HG02981 (cell line): ENCODE measurements around the gene RTEL1.

Experiments used
- ATAC-seq: cut with Tn5 transposase; IDR thresholded peaks from one replicate; pipeline ENCODE4 v1.9.1; 2021; ENCODE audit warnings: mild to moderate bottlenecking, moderate library complexity; ENCODE audit not compliant: unreplicated experiment

Gene RTEL1

GRCh38 chr20:63698739-63699465 lies 40.8 kb downstream of the RTEL1 start:
- ATAC-seq: no peak

- no peak for ATAC-seq
These were observed 41.5 kb downstream of the RTEL1 start for GRCh38 chr20:63699466-63700198.

GRCh38 chr20:63700199-63701050 lies 42.3 kb downstream of the RTEL1 start:
- ATAC-seq: no peak

GRCh38 chr20:63701051-63701328 lies 42.9 kb downstream of the RTEL1 start:
- no peak for ATAC-seq

GRCh38 chr20:63701329-63702035 lies 43.4 kb downstream of the RTEL1 start:
- ATAC-seq: no peak

GRCh38 chr20:63702036-63702665 lies 44.0 kb downstream of the RTEL1 start:
- ATAC-seq: no peak

- ATAC-seq: no peak
These were observed 44.8 kb downstream of the RTEL1 start for GRCh38 chr20:63702751-63703470.

- no peak for ATAC-seq
These were observed 45.4 kb downstream of the RTEL1 start for GRCh38 chr20:63703471-63703975.

- ATAC-seq: no peak
These were observed 46.0 kb downstream of the RTEL1 start for GRCh38 chr20:63703976-63704748.

- ATAC-seq: no peak
These were observed 46.6 kb downstream of the RTEL1 start for GRCh38 chr20:63704749-63705117.

GRCh38 chr20:63705232-63706026 lies 47.3 kb downstream of the RTEL1 start:
- no peak for ATAC-seq

GRCh38 chr20:63706027-63706695 lies 48.0 kb downstream of the RTEL1 start:
- no peak for ATAC-seq

- peak; percentile 18 for ATAC-seq
These were observed 48.9 kb downstream of the RTEL1 start for GRCh38 chr20:63706852-63707557.

GRCh38 chr20:63707558-63708300 lies 49.6 kb downstream of the RTEL1 start, which contains the start of the genes ARFRP1 and ZGPAT:
Gene ARFRP1, minus strand, starts transcription at chr20:63707976. Its CDS starts 885 bp downstream, at chr20:63707091.
Gene ZGPAT, plus strand, starts transcription at chr20:63708039. Its CDS starts 542 bp downstream, at chr20:63708581.
- peak; percentile 74 for ATAC-seq

GRCh38 chr20:63708301-63709148 lies 50.4 kb downstream of the RTEL1 start:
- peak; percentile 14 for ATAC-seq
